K562 (cell line): ENCODE data around the gene PIGT.

Source experiments
- CBX5 ChIP-seq: IDR thresholded peaks from 2 replicates; pipeline ENCODE4 v1.6.1; 2014; ENCODE audit warnings: low read depth, borderline replicate concordance
- FOXM1 ChIP-seq, 2 experiments: fragments of 450-650 bp in 1 of 2; sonication (generic) in 1 of 2; formaldehyde crosslinking in 1 of 2; IDR thresholded peaks; 2 replicates each; pipeline versions ENCODE4 v1.6.1 to v1.9.0; 2017 to 2022; ENCODE audit warnings: low read depth in 2 of 2, mild to moderate bottlenecking in 2 of 2, missing genetic modification reagents in 1 of 2, moderate library complexity in 1 of 2
- KAT2B ChIP-seq: IDR thresholded peaks from one replicate; pipeline ENCODE4 v1.6.1; 2012; ENCODE audit warnings: low read depth, mild to moderate bottlenecking, control low read depth, inconsistent platforms, low read length, moderate library complexity
- NR2F6 ChIP-seq: fragments of 450-650 bp; formaldehyde crosslinking; IDR thresholded peaks from 2 replicates; pipeline ENCODE4 v1.4.0; 2020; ENCODE audit warnings: mild to moderate bottlenecking
- NR3C1 ChIP-seq: sonication (generic); formaldehyde crosslinking; IDR thresholded peaks from 2 replicates; pipeline ENCODE4 v1.8.1; 2022; ENCODE audit warnings: missing genetic modification reagents
- ZNF232 ChIP-seq: sonication (generic); formaldehyde crosslinking; IDR thresholded peaks from 2 replicates; pipeline ENCODE4 v1.8.0; 2022; ENCODE audit warnings: mild to moderate bottlenecking, missing genetic modification reagents
- ZNF239 ChIP-seq: fragments of 250-450 bp; sonication (Bioruptor Pico); IDR thresholded peaks from 2 replicates; pipeline ENCODE4 v1.4.0; 2020; ENCODE audit warnings: mild to moderate bottlenecking
- TF ChIP-seq, protein P1 (sequence below), 3 experiments: IDR thresholded peaks in 2 of 3; conservative IDR thresholded peaks in 1 of 3; 2 replicates each; pipeline ENCODE4 v1.5.1; 2011 to 2012; ENCODE audit warnings: low read length in 3 of 3, mild to moderate bottlenecking in 3 of 3, control low read depth in 2 of 3, improper control_type of control experiment in 1 of 3, inconsistent platforms in 1 of 3, low read depth in 1 of 3, mixed read lengths in 1 of 3, moderate library complexity in 1 of 3; ENCODE audit not compliant: insufficient read depth in 2 of 3
- TF ChIP-seq, protein P2 (sequence below): sonication (generic); formaldehyde crosslinking; IDR thresholded peaks from 2 replicates; pipeline ENCODE4 v1.8.0; 2023; ENCODE audit warnings: missing genetic modification reagents, mild to moderate bottlenecking, borderline replicate concordance

DNA sequence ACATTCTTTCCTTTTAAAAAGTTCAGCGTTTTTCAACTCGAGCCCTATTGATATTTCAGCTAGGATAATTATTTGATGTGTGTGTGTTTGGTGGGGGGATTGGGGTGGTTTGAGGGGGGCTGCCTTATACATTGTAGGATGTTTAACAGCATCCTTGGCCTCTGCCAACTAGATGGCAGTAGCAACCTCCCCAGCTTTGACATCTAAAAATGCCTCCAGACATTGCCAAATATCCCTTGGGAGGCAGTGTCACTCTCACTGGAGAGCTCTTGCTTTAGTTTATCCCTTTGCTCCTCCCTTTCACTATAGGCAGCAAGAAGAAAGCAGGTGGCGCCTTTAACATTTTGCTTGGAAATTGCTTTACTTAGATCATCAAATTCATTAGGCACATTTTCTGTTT, 23.2 kb upstream of the PIGT start:
- TF ChIP-seq ZNF239 (CRISPR knock-in tag) (no peak), ZNF232 (CRISPR knock-in tag) (no peak), CBX5 (no peak), KAT2B (no peak), NR3C1 (CRISPR knock-in tag) (no peak), FOXM1 (IDR thresholded peaks at IDR 0.05; ENCODE audit: low read depth) (no peak), FOXM1 (CRISPR knock-in tag; IDR thresholded peaks at IDR 0.05; ENCODE audit: low read depth) (no peak), NR2F6 (CRISPR knock-in tag) (no peak)
- TF ChIP-seq, protein P1, sequence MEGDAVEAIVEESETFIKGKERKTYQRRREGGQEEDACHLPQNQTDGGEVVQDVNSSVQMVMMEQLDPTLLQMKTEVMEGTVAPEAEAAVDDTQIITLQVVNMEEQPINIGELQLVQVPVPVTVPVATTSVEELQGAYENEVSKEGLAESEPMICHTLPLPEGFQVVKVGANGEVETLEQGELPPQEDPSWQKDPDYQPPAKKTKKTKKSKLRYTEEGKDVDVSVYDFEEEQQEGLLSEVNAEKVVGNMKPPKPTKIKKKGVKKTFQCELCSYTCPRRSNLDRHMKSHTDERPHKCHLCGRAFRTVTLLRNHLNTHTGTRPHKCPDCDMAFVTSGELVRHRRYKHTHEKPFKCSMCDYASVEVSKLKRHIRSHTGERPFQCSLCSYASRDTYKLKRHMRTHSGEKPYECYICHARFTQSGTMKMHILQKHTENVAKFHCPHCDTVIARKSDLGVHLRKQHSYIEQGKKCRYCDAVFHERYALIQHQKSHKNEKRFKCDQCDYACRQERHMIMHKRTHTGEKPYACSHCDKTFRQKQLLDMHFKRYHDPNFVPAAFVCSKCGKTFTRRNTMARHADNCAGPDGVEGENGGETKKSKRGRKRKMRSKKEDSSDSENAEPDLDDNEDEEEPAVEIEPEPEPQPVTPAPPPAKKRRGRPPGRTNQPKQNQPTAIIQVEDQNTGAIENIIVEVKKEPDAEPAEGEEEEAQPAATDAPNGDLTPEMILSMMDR (IDR thresholded peaks at IDR 0.05 in 2 of 3, conservative IDR thresholded peaks at IDR 0.05 in 1 of 3; ENCODE audit: insufficient read depth in 2 of 3, low read depth in 1 of 3, low read length in 3 of 3), result no peak
- TF ChIP-seq, protein P2, sequence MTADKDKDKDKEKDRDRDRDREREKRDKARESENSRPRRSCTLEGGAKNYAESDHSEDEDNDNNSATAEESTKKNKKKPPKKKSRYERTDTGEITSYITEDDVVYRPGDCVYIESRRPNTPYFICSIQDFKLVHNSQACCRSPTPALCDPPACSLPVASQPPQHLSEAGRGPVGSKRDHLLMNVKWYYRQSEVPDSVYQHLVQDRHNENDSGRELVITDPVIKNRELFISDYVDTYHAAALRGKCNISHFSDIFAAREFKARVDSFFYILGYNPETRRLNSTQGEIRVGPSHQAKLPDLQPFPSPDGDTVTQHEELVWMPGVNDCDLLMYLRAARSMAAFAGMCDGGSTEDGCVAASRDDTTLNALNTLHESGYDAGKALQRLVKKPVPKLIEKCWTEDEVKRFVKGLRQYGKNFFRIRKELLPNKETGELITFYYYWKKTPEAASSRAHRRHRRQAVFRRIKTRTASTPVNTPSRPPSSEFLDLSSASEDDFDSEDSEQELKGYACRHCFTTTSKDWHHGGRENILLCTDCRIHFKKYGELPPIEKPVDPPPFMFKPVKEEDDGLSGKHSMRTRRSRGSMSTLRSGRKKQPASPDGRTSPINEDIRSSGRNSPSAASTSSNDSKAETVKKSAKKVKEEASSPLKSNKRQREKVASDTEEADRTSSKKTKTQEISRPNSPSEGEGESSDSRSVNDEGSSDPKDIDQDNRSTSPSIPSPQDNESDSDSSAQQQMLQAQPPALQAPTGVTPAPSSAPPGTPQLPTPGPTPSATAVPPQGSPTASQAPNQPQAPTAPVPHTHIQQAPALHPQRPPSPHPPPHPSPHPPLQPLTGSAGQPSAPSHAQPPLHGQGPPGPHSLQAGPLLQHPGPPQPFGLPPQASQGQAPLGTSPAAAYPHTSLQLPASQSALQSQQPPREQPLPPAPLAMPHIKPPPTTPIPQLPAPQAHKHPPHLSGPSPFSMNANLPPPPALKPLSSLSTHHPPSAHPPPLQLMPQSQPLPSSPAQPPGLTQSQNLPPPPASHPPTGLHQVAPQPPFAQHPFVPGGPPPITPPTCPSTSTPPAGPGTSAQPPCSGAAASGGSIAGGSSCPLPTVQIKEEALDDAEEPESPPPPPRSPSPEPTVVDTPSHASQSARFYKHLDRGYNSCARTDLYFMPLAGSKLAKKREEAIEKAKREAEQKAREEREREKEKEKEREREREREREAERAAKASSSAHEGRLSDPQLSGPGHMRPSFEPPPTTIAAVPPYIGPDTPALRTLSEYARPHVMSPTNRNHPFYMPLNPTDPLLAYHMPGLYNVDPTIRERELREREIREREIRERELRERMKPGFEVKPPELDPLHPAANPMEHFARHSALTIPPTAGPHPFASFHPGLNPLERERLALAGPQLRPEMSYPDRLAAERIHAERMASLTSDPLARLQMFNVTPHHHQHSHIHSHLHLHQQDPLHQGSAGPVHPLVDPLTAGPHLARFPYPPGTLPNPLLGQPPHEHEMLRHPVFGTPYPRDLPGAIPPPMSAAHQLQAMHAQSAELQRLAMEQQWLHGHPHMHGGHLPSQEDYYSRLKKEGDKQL (CRISPR knock-in tag), result no peak
